Body of pancreas (tissue), 4 donors: ENCODE measurements around the gene ATXN7L1.

ENCODE experiments used
- POLR2A ChIP-seq, 3 donors: fragments of 450-650 bp; IDR thresholded peaks; one replicate each; pipeline ENCODE4 v1.6.1; 2016; ENCODE audit warnings: antibody characterized with exemption in 3 of 3, mild to moderate bottlenecking in 2 of 3
- TF ChIP-seq, protein P1 (sequence below), 7 experiments: fragments of 450-650 bp in 4 of 7; fragments of 200-600 bp in 3 of 7; sonication (generic) in 3 of 7; IDR thresholded peaks; one replicate each; pipeline ENCODE4 v1.5.1; 2016 to 2019; ENCODE audit warnings: antibody characterized with exemption in 7 of 7

DNA sequence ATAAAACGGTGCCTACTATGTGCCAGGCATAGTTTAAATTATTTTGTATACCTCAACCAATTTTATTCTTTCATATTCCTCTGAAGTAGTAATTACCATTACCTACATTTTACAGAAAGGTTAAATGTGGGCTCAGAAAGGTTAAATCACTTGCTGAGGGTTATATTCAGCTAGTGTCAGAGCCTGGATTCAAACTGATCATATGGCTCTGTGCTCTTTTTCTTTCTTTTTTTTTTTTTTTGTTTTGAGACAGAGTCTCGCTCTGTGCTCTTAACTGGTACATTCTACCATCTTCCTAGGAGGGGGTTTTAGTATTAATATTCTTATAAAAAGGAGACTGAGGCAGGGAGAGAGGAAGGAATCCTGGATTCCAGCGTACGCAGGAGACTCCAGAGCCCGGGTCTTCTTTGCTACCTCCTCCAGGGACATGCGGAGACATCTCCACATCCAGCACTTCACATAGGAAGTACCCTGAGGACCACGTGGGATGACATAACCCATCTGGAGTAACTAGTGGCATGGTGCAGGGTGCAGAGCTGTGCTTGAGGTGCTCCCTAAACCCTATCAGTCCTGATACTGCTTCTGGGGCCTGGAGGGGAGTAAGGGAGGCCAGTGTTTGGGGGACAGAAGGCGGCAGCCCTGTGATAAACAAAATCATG lies 29.6 kb upstream of the ATXN7L1 start:
- TF ChIP-seq, protein P1, sequence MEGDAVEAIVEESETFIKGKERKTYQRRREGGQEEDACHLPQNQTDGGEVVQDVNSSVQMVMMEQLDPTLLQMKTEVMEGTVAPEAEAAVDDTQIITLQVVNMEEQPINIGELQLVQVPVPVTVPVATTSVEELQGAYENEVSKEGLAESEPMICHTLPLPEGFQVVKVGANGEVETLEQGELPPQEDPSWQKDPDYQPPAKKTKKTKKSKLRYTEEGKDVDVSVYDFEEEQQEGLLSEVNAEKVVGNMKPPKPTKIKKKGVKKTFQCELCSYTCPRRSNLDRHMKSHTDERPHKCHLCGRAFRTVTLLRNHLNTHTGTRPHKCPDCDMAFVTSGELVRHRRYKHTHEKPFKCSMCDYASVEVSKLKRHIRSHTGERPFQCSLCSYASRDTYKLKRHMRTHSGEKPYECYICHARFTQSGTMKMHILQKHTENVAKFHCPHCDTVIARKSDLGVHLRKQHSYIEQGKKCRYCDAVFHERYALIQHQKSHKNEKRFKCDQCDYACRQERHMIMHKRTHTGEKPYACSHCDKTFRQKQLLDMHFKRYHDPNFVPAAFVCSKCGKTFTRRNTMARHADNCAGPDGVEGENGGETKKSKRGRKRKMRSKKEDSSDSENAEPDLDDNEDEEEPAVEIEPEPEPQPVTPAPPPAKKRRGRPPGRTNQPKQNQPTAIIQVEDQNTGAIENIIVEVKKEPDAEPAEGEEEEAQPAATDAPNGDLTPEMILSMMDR (IDR thresholded peaks at IDR 0.05) = no peak
- TF ChIP-seq POLR2A (IDR thresholded peaks at IDR 0.05) = no peak
